Cortex of kidney (tissue), 1 donor: ENCODE measurements around the gene FJX1.

Experiments used
- DNase-seq: peaks from one replicate; lab custom pipeline; 2025; lab: John Stamatoyannopoulos, UW

The FJX1 gene, protein sequence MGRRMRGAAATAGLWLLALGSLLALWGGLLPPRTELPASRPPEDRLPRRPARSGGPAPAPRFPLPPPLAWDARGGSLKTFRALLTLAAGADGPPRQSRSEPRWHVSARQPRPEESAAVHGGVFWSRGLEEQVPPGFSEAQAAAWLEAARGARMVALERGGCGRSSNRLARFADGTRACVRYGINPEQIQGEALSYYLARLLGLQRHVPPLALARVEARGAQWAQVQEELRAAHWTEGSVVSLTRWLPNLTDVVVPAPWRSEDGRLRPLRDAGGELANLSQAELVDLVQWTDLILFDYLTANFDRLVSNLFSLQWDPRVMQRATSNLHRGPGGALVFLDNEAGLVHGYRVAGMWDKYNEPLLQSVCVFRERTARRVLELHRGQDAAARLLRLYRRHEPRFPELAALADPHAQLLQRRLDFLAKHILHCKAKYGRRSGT

GRCh38 chr11:35617687-35618496, at the start of gene FJX1:
FJX1 (plus strand) TSS chr11:35618460; CDS start chr11:35618637, 177 bp downstream.
- no peak for DNase-seq

- DNase-seq, result no peak
These were observed 46.6 kb upstream of the FJX1 start for GRCh38 chr11:35571696-35572095.

GRCh38 chr11:35579557-35580396, 38.5 kb upstream of the FJX1 start:
- DNase-seq, result no peak

- DNase-seq, result no peak
These were observed 37.9 kb upstream of the FJX1 start for GRCh38 chr11:35580397-35580781.

DNA sequence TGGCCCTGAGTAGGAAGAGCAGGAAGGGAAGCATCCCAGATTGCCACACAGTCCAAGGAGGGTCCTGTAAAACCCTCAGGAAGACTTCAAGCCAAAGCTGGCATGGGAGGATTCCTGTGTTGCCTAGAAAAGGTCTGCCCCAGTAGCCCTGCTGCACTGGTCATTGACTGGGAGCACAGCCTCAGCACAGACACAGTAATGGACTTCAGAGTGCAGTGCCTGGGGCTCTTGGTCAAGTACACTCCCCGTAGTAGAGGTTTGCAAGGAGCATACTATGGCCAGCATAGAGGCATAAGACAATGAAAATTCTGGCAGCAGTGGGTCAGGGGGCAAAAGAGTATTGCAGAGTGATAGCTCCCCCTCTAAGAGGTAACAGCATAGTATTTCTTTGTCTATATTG, 36.2 kb upstream of the FJX1 start:
- DNase-seq, result no peak

GRCh38 chr11:35583126-35583525, 35.1 kb upstream of the FJX1 start:
- DNase-seq, result no peak

GRCh38 chr11:35583843-35584242, 34.4 kb upstream of the FJX1 start:
- DNase-seq, result no peak

DNA sequence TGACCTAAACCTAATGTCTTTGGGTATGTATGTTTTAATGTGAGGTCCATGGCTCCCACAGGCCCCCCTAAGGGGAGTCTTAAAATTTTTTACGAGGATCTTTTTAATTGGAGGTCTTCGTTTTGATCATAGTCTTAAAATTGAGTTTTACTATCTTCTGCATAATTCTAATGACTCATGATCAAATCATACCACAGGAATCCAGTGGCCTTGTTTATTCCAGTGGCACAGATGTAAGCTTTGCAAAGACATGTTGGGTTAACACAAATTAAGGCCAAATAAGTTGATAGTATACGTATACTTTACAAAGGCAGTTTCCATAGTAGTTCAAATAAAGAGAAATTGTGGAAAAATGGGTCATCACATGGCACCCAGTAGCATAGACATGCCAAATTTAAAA, 33.9 kb upstream of the FJX1 start:
- no peak for DNase-seq

- no peak for DNase-seq
These were observed 32.8 kb upstream of the FJX1 start for GRCh38 chr11:35585416-35585815.

- DNase-seq, result no peak
These were observed 32.0 kb upstream of the FJX1 start for GRCh38 chr11:35586222-35586621.

GRCh38 chr11:35587972-35588371, 30.3 kb upstream of the FJX1 start:
- no peak for DNase-seq

DNA sequence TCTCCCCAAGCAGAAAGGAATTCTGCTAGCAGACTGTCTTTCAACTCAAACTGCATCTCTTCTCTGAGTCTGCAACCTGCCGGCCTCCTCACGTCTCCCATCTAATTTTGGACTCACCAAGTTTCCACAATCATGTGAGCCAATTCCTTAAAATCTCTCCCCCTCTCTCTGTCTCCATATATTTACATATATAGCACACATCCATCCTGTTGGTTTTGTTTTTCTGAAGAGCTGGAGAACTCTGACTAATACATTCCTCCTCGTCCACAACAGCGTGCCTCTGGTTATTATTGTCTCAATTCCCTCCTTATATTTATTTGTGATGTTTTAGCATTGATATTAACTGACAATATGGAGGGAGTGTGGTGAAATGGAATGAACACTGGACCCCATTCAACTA, 29.6 kb upstream of the FJX1 start:
- no peak for DNase-seq

DNA sequence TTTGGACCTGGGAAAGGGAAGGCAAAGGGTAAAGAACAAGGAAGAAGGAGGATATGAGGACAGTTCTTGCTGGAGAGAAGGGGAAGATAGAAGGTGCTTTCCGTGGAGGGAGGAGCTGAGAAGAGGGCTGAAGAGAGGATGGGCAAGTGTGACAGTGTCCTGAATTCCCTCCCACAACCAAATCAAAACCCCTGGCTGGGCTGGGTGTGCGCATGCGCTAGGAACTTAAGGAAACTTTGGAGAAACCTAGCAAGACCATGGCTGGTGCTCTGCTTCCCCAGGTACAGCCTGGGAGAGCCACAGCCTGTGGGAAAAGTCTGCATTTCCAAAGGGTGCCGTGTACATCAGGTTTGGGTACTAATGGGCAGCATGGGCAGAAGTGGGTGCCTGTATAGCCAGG, 29.0 kb upstream of the FJX1 start:
- no peak for DNase-seq

DNA sequence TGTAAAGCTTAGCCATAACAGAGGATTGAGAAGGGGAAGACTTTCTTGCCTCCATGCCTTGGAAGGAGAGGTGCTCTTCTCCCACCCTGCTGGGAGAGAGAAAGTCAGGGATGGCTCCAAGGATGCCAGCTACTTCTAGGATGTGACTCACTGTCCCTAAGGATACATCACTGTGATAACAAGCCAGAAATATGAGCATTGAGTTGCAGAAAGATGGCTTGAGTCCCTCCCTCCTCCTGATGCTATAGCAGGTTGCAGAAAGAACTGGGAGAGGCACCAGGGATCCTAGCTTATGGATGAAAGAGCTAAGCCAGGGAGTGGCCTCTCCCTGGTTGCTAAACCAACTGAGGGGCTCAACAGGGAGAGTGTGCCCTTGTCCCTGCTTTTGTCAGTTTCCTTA, 27.8 kb upstream of the FJX1 start:
- DNase-seq, result no peak

- DNase-seq, result no peak
These were observed 25.1 kb upstream of the FJX1 start for GRCh38 chr11:35593143-35593542.

GRCh38 chr11:35594680-35595079, 23.6 kb upstream of the FJX1 start:
- DNase-seq, result no peak

DNA sequence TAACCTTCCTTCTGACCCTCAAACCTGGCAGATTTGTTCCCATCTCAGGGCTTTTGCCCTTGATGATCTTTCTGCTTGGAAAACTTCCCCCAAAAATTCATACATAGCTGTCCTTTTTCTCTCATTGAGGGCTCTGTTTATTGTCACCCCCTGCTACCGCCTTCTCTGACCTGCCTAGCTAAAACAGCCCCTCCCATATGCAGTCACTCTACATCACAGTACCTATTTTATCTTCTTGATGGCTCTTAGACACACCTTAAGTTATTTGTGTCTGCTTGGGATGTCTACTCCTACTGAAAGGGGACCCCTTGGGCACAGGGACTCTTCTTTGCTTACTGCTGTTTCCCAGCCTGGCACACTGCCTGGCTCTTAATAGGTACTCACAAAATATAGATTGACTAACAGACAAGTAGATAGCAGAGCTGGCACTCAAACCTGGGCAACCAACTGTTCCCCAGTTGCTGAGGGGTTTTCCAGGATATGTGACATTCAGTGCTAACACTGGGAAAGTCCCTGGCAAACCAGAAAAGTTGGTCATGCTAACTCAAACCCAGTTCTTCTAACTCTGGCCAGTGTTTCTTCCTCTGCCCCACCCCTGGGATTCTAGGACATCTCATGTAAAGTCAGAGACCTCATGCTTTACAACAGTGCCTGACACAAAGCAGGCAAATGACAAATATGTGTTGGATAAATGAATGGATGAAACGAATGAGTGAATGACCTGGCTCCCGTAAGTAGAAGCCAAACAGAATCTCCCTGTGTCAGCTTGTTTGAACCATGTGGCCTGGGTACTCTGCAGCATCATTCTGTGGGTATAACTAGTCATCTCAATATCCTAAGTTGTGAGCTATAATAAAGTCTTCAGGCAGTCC, 19.8 kb upstream of the FJX1 start:
- no peak for DNase-seq

DNA sequence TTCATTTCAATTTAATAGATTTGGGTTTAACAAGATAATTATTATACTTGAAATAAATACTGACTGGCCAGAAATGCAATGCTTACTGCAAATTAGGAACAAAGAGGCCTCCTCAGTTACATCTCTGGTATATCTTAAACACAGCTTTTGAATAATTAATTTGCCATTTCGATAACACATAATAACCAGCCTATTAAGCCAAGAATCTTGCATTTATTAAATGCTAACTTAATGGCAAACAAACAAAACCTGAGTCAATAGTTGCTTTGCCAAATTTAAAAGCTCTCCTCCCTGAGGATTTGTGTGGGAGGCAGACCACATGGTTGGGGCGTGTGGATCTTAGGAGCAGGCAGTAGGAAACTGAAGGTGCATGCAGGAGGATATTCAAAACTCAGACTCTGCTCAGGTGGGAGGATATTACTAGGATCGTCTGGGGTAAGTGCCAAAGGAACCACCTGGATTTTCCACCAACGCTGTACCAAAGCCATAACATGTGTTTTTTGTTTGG, 17.9 kb upstream of the FJX1 start:
- no peak for DNase-seq

- no peak for DNase-seq
These were observed 16.0 kb upstream of the FJX1 start for GRCh38 chr11:35602160-35602793.

DNA sequence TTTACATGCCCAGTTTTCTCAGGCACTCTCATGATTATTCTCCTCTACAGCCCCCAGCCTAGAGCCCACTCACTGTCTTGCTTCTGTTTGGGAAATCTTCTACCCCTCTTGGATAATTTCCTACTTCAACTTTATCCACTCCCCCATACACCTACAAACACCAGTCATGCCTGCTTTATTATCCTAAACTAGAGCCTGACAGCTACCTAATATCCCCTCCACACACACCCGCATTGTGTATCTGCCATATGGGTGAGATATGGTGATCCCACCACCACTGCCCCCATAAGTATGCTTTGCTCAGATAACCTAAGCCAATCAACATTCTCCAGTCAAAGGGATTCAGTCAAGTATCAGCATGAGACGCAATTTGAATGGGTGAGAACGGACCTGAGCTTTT, 15.3 kb upstream of the FJX1 start:
- no peak for DNase-seq

GRCh38 chr11:35605706-35606105, 12.6 kb upstream of the FJX1 start:
- DNase-seq, result no peak
